Uterus (tissue), 4 donors: ENCODE data around the gene ESPL1. TPM values are rescaled to one million over a fixed set of nuclear protein-coding genes. Genes with fewer than 3 reads are reported as not detected.

Source experiments
- DNase-seq, 2 donors: peaks; one replicate each; pipeline ENCODE4 v3.0.0-alpha.2; 2019 to 2020
- H3K27ac ChIP-seq, 2 donors: fragments of 200-600 bp; sonication (generic); 1 replicate in 1 of 2; 2 replicates in 1 of 2; pipeline ENCODE4 v1.5.1; 2016 to 2018
- H3K27me3 ChIP-seq, 2 donors: fragments of 200-600 bp; sonication (generic); one replicate each; pipeline ENCODE4 v1.5.1; 2018 to 2019; ENCODE audit warnings: control low read depth in 1 of 2
- H3K36me3 ChIP-seq, 2 donors: fragments of 200-600 bp; sonication (generic); one replicate each; pipeline ENCODE4 v1.5.1; 2019; ENCODE audit warnings: control low read depth in 1 of 2
- H3K4me1 ChIP-seq, 2 donors: fragments of 200-600 bp; sonication (generic); one replicate each; pipeline ENCODE4 v1.5.1; 2018 to 2019; ENCODE audit warnings: control low read depth in 1 of 2
- H3K4me3 ChIP-seq, 2 donors: fragments of 200-600 bp; sonication (generic); 1 replicate in 1 of 2; 2 replicates in 1 of 2; pipeline ENCODE4 v1.5.1; 2018 to 2019; ENCODE audit warnings: mild to moderate bottlenecking in 1 of 2
- H3K9me3 ChIP-seq, 2 donors: fragments of 200-600 bp; sonication (generic); one replicate each; pipeline ENCODE4 v1.5.1; 2019; ENCODE audit warnings: control low read depth in 1 of 2
- POLR2A ChIP-seq, 2 donors: fragments of 450-650 bp; IDR thresholded peaks; one replicate each; pipeline ENCODE4 v1.6.1; 2016; ENCODE audit warnings: antibody characterized with exemption in 2 of 2, mild to moderate bottlenecking in 1 of 2, moderate library complexity in 1 of 2
- intact Hi-C: fragments of 100-400 bp; cut with DNase I; formaldehyde crosslinking; loops from one replicate; pipeline ENCODE4 v1.15.1; 2023; ENCODE audit warnings: low total_unique reads
- total RNA-seq, 4 donors: library from RNA; depleted of rRNA in 3 of 4; stranded (reverse); fragments of >200 nt in 3 of 4; gene quantifications; one replicate each; pipeline versions ENCODE4 v1.1.0 to v1.2.4, GENCODE V29; 2014 to 2023
- TF ChIP-seq, protein P1 (sequence below), 4 experiments: fragments of 200-600 bp in 2 of 4; fragments of 450-650 bp in 2 of 4; sonication (generic) in 2 of 4; IDR thresholded peaks; one replicate each; pipeline ENCODE4 v1.5.1; 2016 to 2019; ENCODE audit warnings: antibody characterized with exemption in 4 of 4, mild to moderate bottlenecking in 2 of 4, moderate library complexity in 1 of 4
- donor health status: DM: yes; HTN: yes; CAD: no.

ESPL1 gene
- total RNA-seq, 4 donors from 2014 or later, result 0.12 to 4.5 TPM; not detected in 2

DNA sequence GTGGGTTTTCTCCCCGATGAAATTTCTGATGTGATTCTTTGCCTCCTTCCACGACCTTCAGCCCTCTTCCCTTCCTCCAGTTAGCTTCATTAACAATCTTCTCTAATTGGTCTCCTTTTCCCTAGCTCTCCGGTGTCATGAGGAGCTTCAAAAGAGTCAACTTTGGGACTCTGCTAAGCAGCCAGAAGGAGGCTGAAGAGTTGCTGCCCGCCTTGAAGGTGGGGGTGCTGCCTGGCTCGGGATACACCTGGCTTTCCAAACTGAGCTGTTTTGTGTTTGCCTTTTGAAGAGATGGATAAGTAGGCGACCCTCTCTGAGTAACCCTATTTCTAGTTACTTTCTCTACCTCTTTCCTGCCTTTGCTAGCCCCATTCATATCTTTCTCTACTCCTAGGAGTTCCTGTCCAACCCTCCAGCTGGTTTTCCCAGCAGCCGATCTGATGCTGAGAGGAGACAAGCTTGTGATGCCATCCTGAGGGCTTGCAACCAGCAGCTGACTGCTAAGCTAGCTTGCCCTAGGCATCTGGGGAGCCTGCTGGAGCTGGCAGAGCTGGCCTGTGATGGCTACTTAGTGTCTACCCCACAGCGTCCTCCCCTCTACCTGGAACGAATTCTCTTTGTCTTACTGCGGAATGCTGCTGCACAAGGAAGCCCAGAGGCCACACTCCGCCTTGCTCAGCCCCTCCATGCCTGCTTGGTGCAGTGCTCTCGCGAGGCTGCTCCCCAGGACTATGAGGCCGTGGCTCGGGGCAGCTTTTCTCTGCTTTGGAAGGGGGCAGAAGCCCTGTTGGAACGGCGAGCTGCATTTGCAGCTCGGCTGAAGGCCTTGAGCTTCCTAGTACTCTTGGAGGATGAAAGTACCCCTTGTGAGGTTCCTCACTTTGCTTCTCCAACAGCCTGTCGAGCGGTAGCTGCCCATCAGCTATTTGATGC, 797 bp downstream of the ESPL1 start:
- intact Hi-C loops, result no loop called here
- Histone ChIP-seq H3K36me3 (no peaks in the 10 kb centered on the region), H3K27me3 (no peaks in the 10 kb centered on the region), H3K4me1 (no peaks in the 10 kb centered on the region), H3K4me3 (peak overlapping the region; percentile 44 to 59), H3K9me3 (no peaks in the 10 kb centered on the region), H3K27ac (peak overlapping the region in 1 of 2 donors; percentile 72)
- no peak for DNase-seq
- TF ChIP-seq, protein P1, sequence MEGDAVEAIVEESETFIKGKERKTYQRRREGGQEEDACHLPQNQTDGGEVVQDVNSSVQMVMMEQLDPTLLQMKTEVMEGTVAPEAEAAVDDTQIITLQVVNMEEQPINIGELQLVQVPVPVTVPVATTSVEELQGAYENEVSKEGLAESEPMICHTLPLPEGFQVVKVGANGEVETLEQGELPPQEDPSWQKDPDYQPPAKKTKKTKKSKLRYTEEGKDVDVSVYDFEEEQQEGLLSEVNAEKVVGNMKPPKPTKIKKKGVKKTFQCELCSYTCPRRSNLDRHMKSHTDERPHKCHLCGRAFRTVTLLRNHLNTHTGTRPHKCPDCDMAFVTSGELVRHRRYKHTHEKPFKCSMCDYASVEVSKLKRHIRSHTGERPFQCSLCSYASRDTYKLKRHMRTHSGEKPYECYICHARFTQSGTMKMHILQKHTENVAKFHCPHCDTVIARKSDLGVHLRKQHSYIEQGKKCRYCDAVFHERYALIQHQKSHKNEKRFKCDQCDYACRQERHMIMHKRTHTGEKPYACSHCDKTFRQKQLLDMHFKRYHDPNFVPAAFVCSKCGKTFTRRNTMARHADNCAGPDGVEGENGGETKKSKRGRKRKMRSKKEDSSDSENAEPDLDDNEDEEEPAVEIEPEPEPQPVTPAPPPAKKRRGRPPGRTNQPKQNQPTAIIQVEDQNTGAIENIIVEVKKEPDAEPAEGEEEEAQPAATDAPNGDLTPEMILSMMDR (IDR thresholded peaks at IDR 0.05), result no peak
- no peak for TF ChIP-seq POLR2A (IDR thresholded peaks at IDR 0.05)

DNA sequence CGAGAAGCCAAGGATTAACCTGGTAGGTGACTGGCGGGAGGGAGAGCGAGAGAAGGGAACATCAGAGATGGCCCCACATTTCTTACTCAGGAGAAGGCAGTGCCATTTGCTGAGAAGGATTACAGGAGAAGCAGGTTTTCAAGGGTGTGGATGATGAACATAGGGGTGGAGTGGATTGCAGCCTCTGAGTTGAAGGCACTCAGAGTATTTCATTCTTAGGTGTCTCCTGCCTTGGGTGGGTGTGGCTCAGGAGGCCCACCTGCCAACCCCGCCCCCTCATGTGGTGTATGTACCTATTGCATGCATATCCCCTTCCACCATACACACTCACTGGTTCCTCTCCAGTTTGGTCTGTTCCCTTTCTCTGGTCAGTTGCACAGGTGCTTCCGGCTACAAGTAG, 6.3 kb downstream of the ESPL1 start:
- no peak for TF ChIP-seq POLR2A (IDR thresholded peaks at IDR 0.05)
- TF ChIP-seq, protein P1 (IDR thresholded peaks at IDR 0.05), result no peak
- no peak overlapping the region for H3K4me3 ChIP-seq
- H3K27ac ChIP-seq, result no peak overlapping the region
- no peaks in the 10 kb centered on the region for H3K9me3 ChIP-seq
- H3K27me3 ChIP-seq, result no peaks in the 10 kb centered on the region
- DNase-seq, result no peak
- H3K36me3 ChIP-seq, result no peaks in the 10 kb centered on the region
- no peaks in the 10 kb centered on the region for H3K4me1 ChIP-seq
- intact Hi-C loops, result no loop called here

DNA sequence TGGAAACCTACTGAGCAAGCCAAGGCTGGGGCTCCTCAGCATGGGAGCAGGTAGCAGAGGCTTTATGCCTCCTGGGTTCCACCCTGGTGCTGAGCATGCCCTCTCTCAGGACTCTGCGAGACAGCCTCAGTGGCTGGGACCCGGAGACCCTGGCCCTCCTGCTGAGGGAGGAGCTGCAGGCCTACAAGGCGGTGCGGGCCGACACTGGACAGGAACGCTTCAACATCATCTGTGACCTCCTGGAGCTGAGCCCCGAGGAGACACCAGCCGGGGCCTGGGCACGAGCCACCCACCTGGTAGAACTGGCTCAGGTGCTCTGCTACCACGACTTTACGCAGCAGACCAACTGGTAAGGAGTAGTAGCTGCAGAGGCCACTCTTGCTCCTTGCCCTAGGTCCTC, 8.4 kb downstream of the ESPL1 start:
- no peaks in the 10 kb centered on the region for H3K27me3 ChIP-seq
- no peaks in the 10 kb centered on the region for H3K4me1 ChIP-seq
- intact Hi-C loops, result no loop called here
- H3K9me3 ChIP-seq, result no peaks in the 10 kb centered on the region
- no peak overlapping the region for H3K4me3 ChIP-seq
- H3K36me3 ChIP-seq, result no peaks in the 10 kb centered on the region
- H3K27ac ChIP-seq, result no peak overlapping the region
- DNase-seq, result no peak
- no peak for TF ChIP-seq POLR2A (IDR thresholded peaks at IDR 0.05)
- TF ChIP-seq, protein P1 (IDR thresholded peaks at IDR 0.05), result no peak

DNA sequence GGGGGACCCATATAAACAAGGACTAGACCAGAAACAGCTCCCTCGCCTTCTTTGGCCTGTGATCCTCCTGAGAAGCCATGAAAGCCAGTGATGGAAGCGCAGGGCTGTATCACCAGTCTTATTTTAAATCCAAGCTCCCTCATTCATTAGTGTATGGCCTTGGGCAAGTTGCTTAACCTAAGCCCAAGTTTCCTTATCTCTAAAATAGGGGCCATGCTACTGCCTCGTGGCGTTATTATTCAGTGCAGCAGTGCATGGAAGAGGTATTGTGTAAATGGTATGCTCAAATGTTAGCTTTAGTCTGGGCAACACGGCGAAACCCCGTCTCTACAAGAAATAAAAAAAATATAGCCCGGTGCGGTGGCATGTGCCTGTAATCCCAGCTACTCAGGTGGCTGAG, 9.9 kb downstream of the ESPL1 start:
- Histone ChIP-seq H3K9me3 (no peaks in the 10 kb centered on the region), H3K27ac (no peak overlapping the region), H3K4me1 (no peaks in the 10 kb centered on the region), H3K4me3 (no peak overlapping the region), H3K36me3 (no peaks in the 10 kb centered on the region), H3K27me3 (no peaks in the 10 kb centered on the region)
- intact Hi-C loops, result no loop called here
- TF ChIP-seq, protein P1 (IDR thresholded peaks at IDR 0.05), result no peak
- no peak for TF ChIP-seq POLR2A (IDR thresholded peaks at IDR 0.05)
- DNase-seq, result no peak

DNA sequence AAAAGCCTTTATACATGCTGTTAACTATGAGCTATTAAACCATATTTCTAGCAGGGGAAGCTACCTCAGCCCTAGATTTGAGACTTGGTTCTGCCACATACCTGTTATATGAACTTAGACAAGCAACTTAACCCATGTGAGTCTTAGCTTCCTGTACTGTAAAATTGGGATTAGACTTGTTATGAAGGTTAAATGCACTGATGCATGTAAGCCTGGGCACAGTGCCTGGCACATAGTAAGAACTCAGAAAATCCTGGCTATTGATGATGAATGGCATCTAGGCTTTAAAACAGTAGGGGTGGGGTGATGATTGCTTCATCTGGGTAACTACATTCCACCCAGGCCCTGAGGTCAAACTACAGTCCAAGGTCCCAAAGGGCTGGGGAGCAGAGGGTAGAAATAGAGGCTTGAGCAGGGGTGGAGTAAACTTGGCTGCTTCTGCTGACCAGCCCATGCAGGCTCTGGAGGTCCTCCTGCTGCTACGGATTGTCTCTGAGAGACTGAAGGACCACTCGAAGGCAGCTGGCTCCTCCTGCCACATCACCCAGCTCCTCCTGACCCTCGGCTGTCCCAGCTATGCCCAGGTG, 11.3 kb downstream of the ESPL1 start:
- intact Hi-C loops, result no loop called here
- H3K27me3 ChIP-seq, result no peaks in the 10 kb centered on the region
- H3K36me3 ChIP-seq, result no peaks in the 10 kb centered on the region
- no peak for DNase-seq
- no peaks in the 10 kb centered on the region for H3K4me1 ChIP-seq
- H3K27ac ChIP-seq, result no peak overlapping the region
- no peaks in the 10 kb centered on the region for H3K9me3 ChIP-seq
- TF ChIP-seq, protein P1 (IDR thresholded peaks at IDR 0.05), result no peak
- no peak for TF ChIP-seq POLR2A (IDR thresholded peaks at IDR 0.05)
- H3K4me3 ChIP-seq, result no peak overlapping the region
